GM12878 (cell line): ENCODE data around the gene ASB10. TPM values are rescaled to one million over a fixed set of nuclear protein-coding genes. Genes with fewer than 3 reads are reported as not detected.

Experiments
- ATAC-seq: fragments of 200-7000 bp; cut with Tn5 transposase; 3 replicates; pipeline ENCODE4 v1.9.1; 2020; ENCODE audit warnings: mild to moderate bottlenecking, moderate library complexity
- BruUV-seq: library from RNA; stranded (reverse); fragments of 400-500 nt; replicated peaks from 2 replicates; lab custom pipeline; 2021; lab: Mats Ljungman, UMichigan
- CTCF ChIA-PET: fragments of 300-600 bp; sonication (Branson Sonifier 250); formaldehyde crosslinking; extraction: SDS; loops from one replicate; lab custom pipeline; 2021; ENCODE audit warnings: inconsistent platforms; lab: Yijun Ruan, JAX
- POLR2A ChIA-PET: fragments of 350-600 bp; formaldehyde crosslinking; extraction: SDS; loops from one replicate; lab custom pipeline; 2021; ENCODE audit warnings: inconsistent platforms; lab: Charles Lee
- RAD21 ChIA-PET: fragments of 300-600 bp; sonication (Branson Sonifier 250); formaldehyde crosslinking; loops from one replicate; lab custom pipeline; 2023; ENCODE audit warnings: antibody characterized with exemption; ENCODE audit not compliant: unreplicated experiment; lab: Charles Lee
- SMC1A ChIA-PET: fragments of 300-600 bp; sonication (Branson Sonifier 250); formaldehyde crosslinking; loops from one replicate; lab custom pipeline; 2023; ENCODE audit not compliant: unreplicated experiment, uncharacterized antibody; lab: Charles Lee
- DNase-seq: peaks from one replicate; pipeline ENCODE4 v3.0.0-alpha.2; 2011; ENCODE audit warnings: low read depth, low spot score
- FAIRE-seq: peaks from 3 replicates; lab custom pipeline; 2011; peaks lifted over from hg19 to GRCh38; lab: Jason Lieb, UNC
- H2AFZ ChIP-seq: 2 replicates; pipeline ENCODE4 v1.6.0; 2011; ENCODE audit warnings: low read depth, low read length, control low read depth; ENCODE audit not compliant: control insufficient read depth
- H3K27ac ChIP-seq: 2 replicates; pipeline ENCODE4 v1.5.1; 2011; ENCODE audit warnings: control low read depth; ENCODE audit not compliant: control insufficient read depth, insufficient read depth
- H3K27me3 ChIP-seq, 2 experiments: replicated peaks in 1 of 2; 2 replicates each; pipeline versions ENCODE4 v1.6.0 to v1.6.1; 2011; ENCODE audit warnings: low read length in 1 of 2; ENCODE audit not compliant: control insufficient read depth in 2 of 2, insufficient read depth in 2 of 2
- H3K36me3 ChIP-seq, 2 experiments: 2 replicates each; pipeline ENCODE4 v1.5.1; 2011; ENCODE audit warnings: low read length in 1 of 2; ENCODE audit not compliant: control insufficient read depth in 2 of 2, insufficient read depth in 2 of 2
- H3K4me1 ChIP-seq: 2 replicates; pipeline ENCODE4 v1.6.1; 2011; ENCODE audit warnings: mild to moderate bottlenecking, low read length, moderate library complexity, mixed read lengths; ENCODE audit not compliant: control insufficient read depth, insufficient read depth
- H3K4me2 ChIP-seq: 2 replicates; pipeline ENCODE4 v1.6.0; 2011; ENCODE audit warnings: control low read depth; ENCODE audit not compliant: control insufficient read depth, insufficient read depth
- H3K4me3 ChIP-seq: fragments of 200-600 bp; sonication (generic); 2 replicates; pipeline ENCODE4 v1.5.1; 2016
- H3K79me2 ChIP-seq: 2 replicates; pipeline ENCODE4 v1.6.0; 2011; ENCODE audit warnings: low read length; ENCODE audit not compliant: control insufficient read depth, insufficient read depth
- H3K9ac ChIP-seq: 2 replicates; pipeline ENCODE4 v1.8.0; 2011; ENCODE audit warnings: low read length, control low read depth, mixed read lengths; ENCODE audit not compliant: control insufficient read depth, insufficient read depth
- H3K9me3 ChIP-seq: replicated peaks from 3 replicates; pipeline ENCODE4 v1.5.1; 2011; ENCODE audit warnings: mild to moderate bottlenecking, low read length; ENCODE audit not compliant: control insufficient read depth, insufficient read depth
- H4K20me1 ChIP-seq: 2 replicates; pipeline ENCODE4 v1.6.0; 2011; ENCODE audit not compliant: control insufficient read depth, insufficient read depth
- BRCA1 ChIP-seq: IDR thresholded peaks from 2 replicates; pipeline ENCODE4 v1.6.1; 2011; ENCODE audit warnings: low read depth, low read length, improper control_type of control experiment
- ESRRA ChIP-seq: IDR thresholded peaks from 2 replicates; pipeline ENCODE4 v1.6.1; 2012; ENCODE audit warnings: mild to moderate bottlenecking, low read length, improper control_type of control experiment
- NFXL1 ChIP-seq: fragments of 450-650 bp; IDR thresholded peaks from 2 replicates; pipeline ENCODE4 v1.6.1; 2017; ENCODE audit warnings: antibody characterized with exemption, mild to moderate bottlenecking, borderline replicate concordance
- POU2F2 ChIP-seq: IDR thresholded peaks from 3 replicates; pipeline ENCODE4 v1.6.1; 2011; ENCODE audit warnings: low read depth, mild to moderate bottlenecking, low read length, borderline replicate concordance
- RELA ChIP-seq: fragments of 450-650 bp; IDR thresholded peaks from 2 replicates; pipeline ENCODE4 v1.8.0; 2014; ENCODE audit warnings: borderline replicate concordance; ENCODE audit not compliant: partially characterized antibody
- SPI1 ChIP-seq: IDR thresholded peaks from 2 replicates; pipeline ENCODE4 v1.6.1; 2011; ENCODE audit warnings: low read depth, mild to moderate bottlenecking, low read length, moderate library complexity, borderline replicate concordance; ENCODE audit not compliant: insufficient read depth
- TARDBP ChIP-seq: IDR thresholded peaks from 2 replicates; pipeline ENCODE4 v1.6.1; 2016; ENCODE audit warnings: borderline replicate concordance
- WGBS: methylation state at CpG from one replicate; pipeline ENCODE4 v1.1.6; 2016; ENCODE audit warnings: low lambda C conversion rate; ENCODE audit not compliant: insufficient replicate concordance, insufficient coverage; ENCODE audit errors: missing lambda C conversion rate; 5-methylcytosine and 5-hydroxymethylcytosine counted together
- in situ Hi-C: fragments of 300-500 bp; cut with MboI; formaldehyde crosslinking; loops from 9 replicates; pipeline ENCODE4 v1.14.3; 2018; ENCODE audit warnings: mixed read lengths
- intact Hi-C: fragments of 100-400 bp; cut with micrococcal nuclease; formaldehyde crosslinking; loops from one replicate; pipeline ENCODE4 v1.14.2; 2022; ENCODE audit not compliant: unreplicated experiment
- polyA plus RNA-seq, 11 experiments: library from polyadenylated mRNA; depleted of rRNA in 4 of 11; unstranded in 6 of 11; stranded (reverse) in 5 of 11; fragments of >200 nt; fragmentation: Nextera tagmentation in 4 of 11; fragmentation: Illumina TruSeq in 1 of 11; extraction: Ambion mirVana in 4 of 11; extraction: Trizol in 1 of 11; gene quantifications; 1 replicate in 1 of 11; 2 replicates in 10 of 11; pipeline versions ENCODE4 v1.2.1 to v1.2.3, GENCODE V29; 2011 to 2016; ENCODE audit warnings: inconsistent platforms in 2 of 11, missing spikeins in 2 of 11, low read depth in 1 of 11
- total RNA-seq, 4 experiments: library from RNA; depleted of rRNA in 3 of 4; stranded (reverse); fragments of >200 nt in 3 of 4; fragmentation: Illumina TruSeq in 1 of 4; extraction: Trizol in 1 of 4; gene quantifications; 2 replicates each; pipeline versions ENCODE4 v1.2.1 to v1.2.3, GENCODE V29; 2013 to 2021
- TF ChIP-seq, protein P1 (sequence below): fragments of 450-650 bp; IDR thresholded peaks from 2 replicates; pipeline ENCODE4 v1.6.1; 2018; ENCODE audit warnings: borderline replicate concordance, mild to moderate bottlenecking; ENCODE audit not compliant: partially characterized antibody
- TF ChIP-seq, protein P2 (sequence below), 3 experiments: IDR thresholded peaks in 2 of 3; conservative IDR thresholded peaks in 1 of 3; 2 replicates each; pipeline ENCODE4 v1.5.1; 2011; ENCODE audit warnings: low read depth in 3 of 3, low read length in 3 of 3, mild to moderate bottlenecking in 3 of 3, control low read depth in 2 of 3, moderate library complexity in 2 of 3, inconsistent platforms in 1 of 3, mixed read lengths in 1 of 3; ENCODE audit not compliant: control insufficient read depth in 2 of 3, insufficient read depth in 1 of 3; ENCODE audit errors: extremely low read depth in 1 of 3

Gene ASB10
- total and polyA plus RNA-seq, 10 of the 15 experiments (the other 5 are each of a cell fraction or from before 2014, with no cell fraction given) = not detected

DNA sequence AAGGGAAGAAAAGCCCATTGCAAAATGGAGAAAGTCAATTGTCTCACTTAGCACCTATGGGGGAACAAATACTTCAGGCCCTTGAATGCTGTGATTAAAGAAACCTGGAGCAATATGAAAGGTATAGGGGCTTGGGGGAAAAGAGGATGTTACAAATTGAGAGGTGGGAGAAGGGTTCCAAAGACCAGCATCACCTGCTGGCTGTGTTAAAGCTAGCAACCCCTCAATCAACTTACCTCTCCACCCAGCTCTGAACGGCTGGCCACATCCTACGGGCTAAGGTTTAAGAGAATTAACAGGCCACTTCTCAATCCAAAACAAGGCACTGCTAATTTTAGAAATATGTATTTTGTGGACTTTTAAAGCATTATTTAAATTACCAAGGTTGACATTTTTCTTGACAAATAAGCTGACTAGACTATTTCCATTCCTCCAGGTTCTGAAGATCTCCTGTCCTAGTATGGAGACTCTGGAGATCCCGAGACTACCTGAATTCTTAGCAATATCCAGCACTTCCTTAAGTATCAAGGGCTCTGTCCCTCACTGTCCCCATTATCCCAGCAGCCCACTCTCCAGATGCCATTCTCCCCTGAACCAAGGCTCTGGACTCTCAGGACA lies 24.2 kb upstream of the ASB10 start (continued):
- TF ChIP-seq ESRRA (no peak), TARDBP (no peak)

DNA sequence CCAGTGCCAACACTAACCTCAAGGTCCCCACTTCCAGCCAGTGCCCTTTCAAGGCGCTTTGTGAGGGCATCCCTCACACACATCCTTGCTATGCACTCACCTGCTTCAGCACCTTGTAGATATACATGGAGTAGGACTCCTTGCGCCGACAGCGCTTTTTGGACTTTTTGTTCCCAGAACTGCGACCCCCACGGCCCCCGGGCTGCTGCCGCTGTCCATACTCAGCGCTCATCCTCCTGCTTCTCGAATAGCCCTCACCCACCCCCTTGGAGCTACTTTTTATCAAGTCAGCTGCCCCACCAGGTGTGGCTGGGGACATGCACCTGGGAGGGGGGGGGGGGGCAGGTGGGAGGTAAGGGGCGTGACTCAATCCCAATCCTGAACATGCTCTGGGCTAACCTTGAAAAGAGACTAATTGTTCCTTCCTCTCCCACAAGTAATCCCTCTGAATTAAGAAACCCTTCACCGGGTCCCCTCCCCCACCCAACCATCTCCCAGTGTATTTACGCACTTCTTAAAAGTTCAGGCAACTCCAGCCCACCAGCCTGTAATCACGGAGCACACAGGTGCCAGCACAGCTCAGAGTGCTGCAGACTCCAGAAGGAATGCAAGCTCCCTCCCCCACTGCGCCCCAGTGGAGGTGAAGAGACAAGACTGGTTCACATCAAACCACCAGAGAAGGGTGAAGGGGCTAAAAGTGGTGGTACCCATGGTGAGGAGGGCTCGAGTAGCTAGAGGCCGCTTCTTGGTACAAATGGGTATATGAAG lies 23.2 kb upstream of the ASB10 start, which contains the start of gene H2BK1:
Gene H2BK1, minus strand, starts transcription at position 402 of the 768 bp plus-strand sequence. Its CDS starts 170 bp downstream, at position 232.
- ATAC-seq = no peak
- RAD21 ChIA-PET = no interaction called here
- intact Hi-C loops = no loop called here

More for the DNA sequence above, 23.2 kb upstream of the ASB10 start, which contains the start of gene H2BK1:
- 97% methylated on average over 16 of the region's 17 CpGs for WGBS
- no peak for DNase-seq
- no TSS peak for BruUV-seq
- no peak within 1 kb of the TSS for H3K4me2 ChIP-seq
- no peak within 1 kb of the TSS for H3K9ac ChIP-seq
- H4K20me1 ChIP-seq = no peaks in the 10 kb centered on the region
- H3K79me2 ChIP-seq = no peaks in the 10 kb centered on the region
- H3K4me1 ChIP-seq = no peaks in the 10 kb centered on the region
- TF ChIP-seq RELA (no peak), BRCA1 (no peak), POU2F2 (no peak), NFXL1 (no peak), SPI1 (no peak)
- TF ChIP-seq, protein P1, sequence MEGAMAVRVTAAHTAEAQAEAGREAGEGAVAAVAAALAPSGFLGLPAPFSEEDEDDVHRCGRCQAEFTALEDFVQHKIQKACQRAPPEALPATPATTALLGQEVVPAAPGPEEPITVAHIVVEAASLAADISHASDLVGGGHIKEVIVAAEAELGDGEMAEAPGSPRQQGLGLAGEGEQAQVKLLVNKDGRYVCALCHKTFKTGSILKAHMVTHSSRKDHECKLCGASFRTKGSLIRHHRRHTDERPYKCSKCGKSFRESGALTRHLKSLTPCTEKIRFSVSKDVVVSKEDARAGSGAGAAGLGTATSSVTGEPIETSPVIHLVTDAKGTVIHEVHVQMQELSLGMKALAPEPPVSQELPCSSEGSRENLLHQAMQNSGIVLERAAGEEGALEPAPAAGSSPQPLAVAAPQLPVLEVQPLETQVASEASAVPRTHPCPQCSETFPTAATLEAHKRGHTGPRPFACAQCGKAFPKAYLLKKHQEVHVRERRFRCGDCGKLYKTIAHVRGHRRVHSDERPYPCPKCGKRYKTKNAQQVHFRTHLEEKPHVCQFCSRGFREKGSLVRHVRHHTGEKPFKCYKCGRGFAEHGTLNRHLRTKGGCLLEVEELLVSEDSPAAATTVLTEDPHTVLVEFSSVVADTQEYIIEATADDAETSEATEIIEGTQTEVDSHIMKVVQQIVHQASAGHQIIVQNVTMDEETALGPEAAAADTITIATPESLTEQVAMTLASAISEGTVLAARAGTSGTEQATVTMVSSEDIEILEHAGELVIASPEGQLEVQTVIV = no peak
- TF ChIP-seq, protein P2, sequence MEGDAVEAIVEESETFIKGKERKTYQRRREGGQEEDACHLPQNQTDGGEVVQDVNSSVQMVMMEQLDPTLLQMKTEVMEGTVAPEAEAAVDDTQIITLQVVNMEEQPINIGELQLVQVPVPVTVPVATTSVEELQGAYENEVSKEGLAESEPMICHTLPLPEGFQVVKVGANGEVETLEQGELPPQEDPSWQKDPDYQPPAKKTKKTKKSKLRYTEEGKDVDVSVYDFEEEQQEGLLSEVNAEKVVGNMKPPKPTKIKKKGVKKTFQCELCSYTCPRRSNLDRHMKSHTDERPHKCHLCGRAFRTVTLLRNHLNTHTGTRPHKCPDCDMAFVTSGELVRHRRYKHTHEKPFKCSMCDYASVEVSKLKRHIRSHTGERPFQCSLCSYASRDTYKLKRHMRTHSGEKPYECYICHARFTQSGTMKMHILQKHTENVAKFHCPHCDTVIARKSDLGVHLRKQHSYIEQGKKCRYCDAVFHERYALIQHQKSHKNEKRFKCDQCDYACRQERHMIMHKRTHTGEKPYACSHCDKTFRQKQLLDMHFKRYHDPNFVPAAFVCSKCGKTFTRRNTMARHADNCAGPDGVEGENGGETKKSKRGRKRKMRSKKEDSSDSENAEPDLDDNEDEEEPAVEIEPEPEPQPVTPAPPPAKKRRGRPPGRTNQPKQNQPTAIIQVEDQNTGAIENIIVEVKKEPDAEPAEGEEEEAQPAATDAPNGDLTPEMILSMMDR (IDR thresholded peaks at IDR 0.05 in 2 of 3, conservative IDR thresholded peaks at IDR 0.05 in 1 of 3; ENCODE audit: control insufficient read depth in 2 of 3, extremely low read depth in 1 of 3, insufficient read depth in 1 of 3, low read depth in 3 of 3, low read length in 3 of 3) = no peak
- TF ChIP-seq, all 136 proteins: peak for 0
- Histone ChIP-seq H3K27ac (no peak within 1 kb of the TSS), H3K27me3 (peaks cover under 1 to 2% of the 10 kb centered on the region in 2 experiments; a peak in 2 of 4 replicates), H3K36me3 (peaks cover 3 to 8% of the 10 kb centered on the region in 2 experiments; a peak in 3 of 4 replicates), H2AFZ (no peak within 1 kb of the TSS), H3K9me3 (no peaks in the 10 kb centered on the region), H3K4me3 (no peak within 1 kb of the TSS)
- no peak for FAIRE-seq
- in situ Hi-C loops = no loop called here
- POLR2A ChIA-PET = no interaction called here
- SMC1A ChIA-PET = no interaction called here
- CTCF ChIA-PET = no interaction called here
